NT2/D1 (cell line): Measurements from ENCODE around the gene MACROD1.

Experiments
- SUZ12 ChIP-seq: IDR thresholded peaks from 2 replicates; pipeline ENCODE4 v1.6.1; 2011; ENCODE audit not compliant: insufficient read length, insufficient read depth; ENCODE audit errors: extremely low read depth
- ZNF274 ChIP-seq: IDR thresholded peaks from 2 replicates; pipeline ENCODE4 v1.6.1; 2011; ENCODE audit warnings: mild to moderate bottlenecking, low read depth, low read length

GRCh38 chr11:63997801-63998337 is 168.0 kb downstream of the MACROD1 start:
- TF ChIP-seq ZNF274 (no peak), SUZ12 (no peak)
